ENCODE data around the gene IFT43. TPM values are rescaled to one million over a fixed set of nuclear protein-coding genes. Genes with fewer than 3 reads are reported as not detected.

The IFT43 gene
- total RNA-seq, 1 experiment from 2014 or later, result 19.5 TPM

DNA sequence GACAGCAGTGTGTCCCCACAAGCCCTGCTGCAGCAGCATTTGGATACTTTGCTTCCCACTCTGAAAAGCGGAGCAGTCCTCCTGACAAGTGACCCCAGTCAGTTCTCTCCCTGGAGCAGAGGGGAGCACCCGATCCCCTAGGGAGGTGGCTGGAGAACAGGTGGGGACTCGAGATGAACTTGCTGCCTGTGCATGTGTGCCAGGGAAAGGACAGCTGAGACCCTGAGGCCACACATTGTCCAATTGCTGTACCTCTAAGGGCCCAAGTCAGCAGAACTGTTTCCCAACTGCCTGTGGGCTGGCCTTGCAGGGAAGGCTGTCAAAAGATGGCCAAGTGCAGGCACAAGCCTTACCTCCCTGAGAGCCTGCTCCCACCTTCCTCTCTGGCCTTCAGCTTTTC lies 55.1 kb downstream of the IFT43 start:
- DNase-seq, result no peak
- ChIA-PET CTCF (no interaction called here), POLR2A (no interaction called here)
- TF ChIP-seq, protein P1, sequence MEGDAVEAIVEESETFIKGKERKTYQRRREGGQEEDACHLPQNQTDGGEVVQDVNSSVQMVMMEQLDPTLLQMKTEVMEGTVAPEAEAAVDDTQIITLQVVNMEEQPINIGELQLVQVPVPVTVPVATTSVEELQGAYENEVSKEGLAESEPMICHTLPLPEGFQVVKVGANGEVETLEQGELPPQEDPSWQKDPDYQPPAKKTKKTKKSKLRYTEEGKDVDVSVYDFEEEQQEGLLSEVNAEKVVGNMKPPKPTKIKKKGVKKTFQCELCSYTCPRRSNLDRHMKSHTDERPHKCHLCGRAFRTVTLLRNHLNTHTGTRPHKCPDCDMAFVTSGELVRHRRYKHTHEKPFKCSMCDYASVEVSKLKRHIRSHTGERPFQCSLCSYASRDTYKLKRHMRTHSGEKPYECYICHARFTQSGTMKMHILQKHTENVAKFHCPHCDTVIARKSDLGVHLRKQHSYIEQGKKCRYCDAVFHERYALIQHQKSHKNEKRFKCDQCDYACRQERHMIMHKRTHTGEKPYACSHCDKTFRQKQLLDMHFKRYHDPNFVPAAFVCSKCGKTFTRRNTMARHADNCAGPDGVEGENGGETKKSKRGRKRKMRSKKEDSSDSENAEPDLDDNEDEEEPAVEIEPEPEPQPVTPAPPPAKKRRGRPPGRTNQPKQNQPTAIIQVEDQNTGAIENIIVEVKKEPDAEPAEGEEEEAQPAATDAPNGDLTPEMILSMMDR (IDR thresholded peaks at IDR 0.05; ENCODE audit: insufficient read depth in 1 of 2, low read depth in 1 of 2, low read length in 1 of 2, severe bottlenecking in 1 of 2, unreplicated experiment in 1 of 2), result no peak
- H3K4me1 Mint-ChIP-seq (ENCODE audit: low read depth, unreplicated experiment), result no peaks in the 10 kb centered on the region
- Histone ChIP-seq H3K27me3 (replicated peaks; ENCODE audit: control insufficient read depth, insufficient read depth, low read length) (no peaks in the 10 kb centered on the region), H3K4me3 (ENCODE audit: low read depth, low read length) (no peak overlapping the region), H3K36me3 (ENCODE audit: control insufficient read depth, insufficient read depth, low read length) (0 out of 2 replicates have a peak, but pooled peaks cover 1% of the 10 kb centered on the region), H3K4me1 (no peaks in the 10 kb centered on the region), H3K9me3 (no peaks in the 10 kb centered on the region)
- no peaks in the 10 kb centered on the region for H3K36me3 Mint-ChIP-seq (ENCODE audit: insufficient read depth, unreplicated experiment)
- intact Hi-C loops (cut with micrococcal nuclease; ENCODE audit: unreplicated experiment), result no loop called here
- no TSS peak for BruUV-seq (replicated peaks)
- no peak overlapping the region for H3K4me3 Mint-ChIP-seq (ENCODE audit: unreplicated experiment)
- H3K9me3 Mint-ChIP-seq (ENCODE audit: unreplicated experiment), result no peaks in the 10 kb centered on the region
- H3K27me3 Mint-ChIP-seq (ENCODE audit: insufficient read depth, unreplicated experiment), result no peaks in the 10 kb centered on the region
- no peak overlapping the region for H3K27ac Mint-ChIP-seq (ENCODE audit: unreplicated experiment)

DNA sequence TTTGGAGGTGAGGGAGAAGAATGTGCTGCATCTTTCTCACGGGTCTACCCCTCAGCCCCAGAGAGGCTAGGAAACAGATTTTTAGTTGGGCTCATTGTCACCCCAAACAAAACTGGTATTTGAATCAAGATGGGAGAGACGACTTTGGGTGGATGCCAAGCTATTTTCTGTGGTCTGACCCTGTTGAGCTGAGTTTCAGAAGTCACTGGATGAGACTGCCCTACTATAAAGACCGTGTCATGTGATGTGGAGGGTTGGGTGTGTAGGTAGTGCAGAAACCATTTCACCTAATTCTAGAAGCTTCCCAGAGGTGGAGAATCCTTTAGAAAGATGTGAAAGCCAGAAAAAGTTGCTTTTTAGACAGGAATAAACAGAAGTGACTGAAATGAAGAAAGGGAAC lies 60.2 kb downstream of the IFT43 start:
- Mint-ChIP-seq H3K4me3 (ENCODE audit: unreplicated experiment) (no peak overlapping the region), H3K4me1 (ENCODE audit: low read depth, unreplicated experiment) (no peaks in the 10 kb centered on the region), H3K36me3 (ENCODE audit: insufficient read depth, unreplicated experiment) (no peaks in the 10 kb centered on the region), H3K9me3 (ENCODE audit: unreplicated experiment) (no peaks in the 10 kb centered on the region), H3K27me3 (ENCODE audit: insufficient read depth, unreplicated experiment) (no peaks in the 10 kb centered on the region), H3K27ac (ENCODE audit: unreplicated experiment) (no peak overlapping the region)
- no peaks in the 10 kb centered on the region for H3K9me3 ChIP-seq
- 0 out of 2 replicates have a peak, but pooled peaks cover 1% of the 10 kb centered on the region for H3K36me3 ChIP-seq (ENCODE audit: control insufficient read depth, insufficient read depth, low read length)
- no peaks in the 10 kb centered on the region for H3K4me1 ChIP-seq
- no peak for DNase-seq
- TF ChIP-seq, protein P1 (IDR thresholded peaks at IDR 0.05; ENCODE audit: insufficient read depth in 1 of 2, low read depth in 1 of 2, low read length in 1 of 2, severe bottlenecking in 1 of 2, unreplicated experiment in 1 of 2), result no peak
- BruUV-seq (replicated peaks), result no TSS peak
- no peaks in the 10 kb centered on the region for H3K27me3 ChIP-seq (replicated peaks; ENCODE audit: control insufficient read depth, insufficient read depth, low read length)
- CTCF ChIA-PET, result no interaction called here
- no peak overlapping the region for H3K4me3 ChIP-seq (ENCODE audit: low read depth, low read length)
- POLR2A ChIA-PET, result no interaction called here
- intact Hi-C loops (cut with micrococcal nuclease; ENCODE audit: unreplicated experiment), result no loop called here

DNA sequence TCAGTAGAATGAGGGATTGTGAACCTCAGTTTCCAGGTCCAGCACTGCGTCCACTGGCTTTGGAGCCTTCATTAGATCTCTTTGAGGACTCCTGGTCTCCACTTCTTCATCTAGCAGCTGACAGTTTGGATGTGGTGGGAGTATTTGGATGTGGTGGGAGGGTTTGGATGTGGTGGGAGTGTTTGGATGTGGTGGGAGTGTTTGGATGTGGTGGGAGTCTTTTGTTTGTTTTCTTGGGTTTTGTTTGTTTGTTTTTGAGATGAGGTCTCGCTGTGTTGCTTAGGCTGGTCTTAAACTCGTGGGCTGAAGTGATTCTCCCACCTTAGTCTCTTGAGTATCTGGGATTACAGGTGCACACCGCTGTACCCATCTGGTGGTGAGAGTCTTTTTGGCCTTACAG lies 64.7 kb downstream of the IFT43 start:
- Histone ChIP-seq H3K4me3 (ENCODE audit: low read depth, low read length) (no peak overlapping the region), H3K4me1 (no peaks in the 10 kb centered on the region), H3K9me3 (no peaks in the 10 kb centered on the region), H3K36me3 (ENCODE audit: control insufficient read depth, insufficient read depth, low read length) (no peaks in the 10 kb centered on the region), H3K27me3 (replicated peaks; ENCODE audit: control insufficient read depth, insufficient read depth, low read length) (no peaks in the 10 kb centered on the region)
- ChIA-PET CTCF (interaction anchor here (0.6 to 1.4 kb wide), 10 partner anchors 68 to 601 kb away, joined by 3 to 18 read pairs (median 4); no protein-coding TSS in a partner anchor), POLR2A (no interaction called here)
- Mint-ChIP-seq H3K27ac (ENCODE audit: unreplicated experiment) (no peak overlapping the region), H3K9me3 (ENCODE audit: unreplicated experiment) (no peaks in the 10 kb centered on the region), H3K36me3 (ENCODE audit: insufficient read depth, unreplicated experiment) (peaks cover 5% of the 10 kb centered on the region), H3K27me3 (ENCODE audit: insufficient read depth, unreplicated experiment) (no peaks in the 10 kb centered on the region), H3K4me1 (ENCODE audit: low read depth, unreplicated experiment) (no peaks in the 10 kb centered on the region), H3K4me3 (ENCODE audit: unreplicated experiment) (no peak overlapping the region)
- BruUV-seq (replicated peaks), result no TSS peak
- intact Hi-C loops (cut with micrococcal nuclease; ENCODE audit: unreplicated experiment), result loop anchor here (1.0 to 2.0 kb wide), 3 partner anchors 41 to 337 kb away; no protein-coding TSS in a partner anchor
- DNase-seq, result no peak
- TF ChIP-seq, protein P1 (IDR thresholded peaks at IDR 0.05; ENCODE audit: insufficient read depth in 1 of 2, low read depth in 1 of 2, low read length in 1 of 2, severe bottlenecking in 1 of 2, unreplicated experiment in 1 of 2), result no peak
